Right ventricle myocardium superior (tissue), 1 donor: ENCODE results near the gene PLAC8L1. TPM values are rescaled to one million over a fixed set of nuclear protein-coding genes. Genes with fewer than 3 reads are reported as not detected.

Experiments used
- ATAC-seq: fragments of 200-7000 bp; cut with Tn5 transposase; one replicate; pipeline ENCODE4 v1.9.1; 2020; ENCODE audit warnings: mild to moderate bottlenecking; ENCODE audit not compliant: poor library complexity
- DNase-seq: peaks from one replicate; pipeline ENCODE4 v3.0.0-alpha.2; 2020
- intact Hi-C: fragments of 100-400 bp; cut with DNase I; formaldehyde crosslinking; loops from one replicate; pipeline ENCODE4 v1.11.2; 2022
- total RNA-seq: library from RNA; stranded (reverse); fragmentation: NEBNext Ultra II Directional; extraction: Animal tissue kit (Norgen Biotek cat#: 25700); gene quantifications from one replicate; pipeline ENCODE4 v1.2.1, GENCODE V29; 2021
- donor health status: DM: no; HTN: yes; CAD: no; lungs with severe emphysema.

Gene PLAC8L1
- total RNA-seq, 1 donor from 2014 or later, result not detected

GRCh38 chr5:146084376-146084775, 21.0 kb downstream of the PLAC8L1 start:
- ATAC-seq (no peak), DNase-seq (no peak)
- intact Hi-C loops, result no loop called here

GRCh38 chr5:146082798-146083197, 22.6 kb downstream of the PLAC8L1 start:
- intact Hi-C loops, result no loop called here
- DNase-seq, result no peak
- no peak for ATAC-seq

DNA sequence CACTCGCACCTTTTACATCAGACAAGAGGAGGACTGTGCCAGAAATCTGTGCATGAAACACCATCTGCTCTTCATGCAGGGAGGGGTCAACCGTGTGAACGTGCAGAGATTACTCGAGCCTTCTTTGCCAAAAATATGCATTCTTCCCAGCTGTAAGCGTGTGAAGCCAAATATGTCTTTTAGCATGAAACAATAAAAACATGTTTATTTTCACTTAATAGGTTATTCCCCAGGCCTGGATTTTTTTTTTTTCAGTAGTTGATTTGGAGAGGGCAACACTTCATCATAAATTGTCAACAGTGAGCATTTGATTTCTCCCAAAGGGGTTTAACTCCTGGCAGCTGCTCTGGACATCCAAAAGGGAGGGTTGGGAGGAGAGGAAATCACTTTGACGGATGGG, 23.8 kb downstream of the PLAC8L1 start:
- intact Hi-C loops, result no loop called here
- ATAC-seq (no peak), DNase-seq (no peak)

DNA sequence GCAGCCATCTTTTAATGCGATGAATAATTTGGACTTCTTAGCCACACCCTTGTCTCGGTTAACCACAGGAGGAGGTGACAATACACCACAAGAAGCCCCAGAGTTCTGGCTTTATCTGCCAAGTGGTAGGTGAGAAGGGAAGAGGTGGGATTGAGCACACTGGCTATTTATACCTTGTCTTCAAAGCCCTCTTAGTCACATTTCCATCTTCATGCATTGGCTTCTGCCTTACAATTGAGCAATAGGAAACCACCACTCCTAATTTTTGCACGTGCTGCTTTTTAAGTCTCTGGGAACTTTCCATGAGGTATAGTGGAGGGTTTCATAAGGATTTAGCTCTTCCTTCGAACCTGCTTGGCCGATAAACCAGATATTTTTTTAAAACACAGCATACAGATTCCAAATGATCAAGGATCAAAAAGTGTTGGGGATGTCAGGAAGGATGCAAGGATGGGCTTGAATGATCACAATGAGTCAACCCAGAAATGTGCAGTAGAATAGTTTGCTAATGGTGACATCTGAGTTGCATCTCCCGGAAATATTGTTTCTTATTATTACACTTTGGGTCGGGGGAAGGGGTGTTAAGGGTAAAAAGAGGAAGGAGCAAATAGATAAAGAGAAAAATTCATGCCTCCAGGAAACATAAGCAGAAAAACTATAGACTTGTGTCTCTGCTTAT, 25.5 kb downstream of the PLAC8L1 start:
- DNase-seq (no peak), ATAC-seq (no peak)
- intact Hi-C loops, result no loop called here

DNA sequence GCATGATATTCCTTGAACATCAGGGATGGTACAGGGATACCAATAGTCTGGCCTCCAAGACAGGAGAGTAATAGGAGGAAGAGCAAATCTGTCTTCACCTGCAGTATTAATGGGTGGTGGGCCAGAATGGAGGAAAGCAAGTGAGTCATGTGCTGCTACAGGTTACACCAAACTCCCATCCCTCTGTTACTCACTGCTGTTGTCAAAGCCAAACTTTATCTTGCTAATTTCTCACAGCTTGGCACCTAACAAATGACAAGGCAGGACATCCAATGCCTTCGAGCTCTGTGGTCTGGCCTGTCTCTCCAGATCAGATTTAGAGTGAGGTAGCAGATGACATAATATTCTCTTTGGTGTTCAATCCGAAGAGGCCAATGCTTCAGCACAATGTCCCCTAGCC, 26.8 kb downstream of the PLAC8L1 start:
- DNase-seq, result no peak
- intact Hi-C loops, result no loop called here
- no peak for ATAC-seq

DNA sequence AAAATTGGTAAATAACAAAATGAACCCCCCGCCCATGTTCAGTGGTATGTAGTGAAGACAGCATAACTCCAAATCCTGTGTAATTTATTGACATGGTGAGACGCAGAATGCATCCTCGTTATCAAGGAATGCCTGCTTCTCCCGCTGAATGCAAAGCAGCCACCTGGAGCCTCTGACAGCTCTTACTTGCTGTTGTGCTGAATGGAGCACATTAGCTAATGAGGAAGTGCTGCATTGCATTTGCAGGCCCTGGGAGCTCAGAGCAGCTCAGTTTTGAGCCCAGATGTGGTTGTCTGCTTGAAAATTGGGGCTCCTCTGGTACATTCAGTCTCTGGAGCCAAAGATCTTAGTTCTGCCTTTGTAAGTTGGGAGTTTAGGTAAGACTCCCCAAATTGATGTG, 28.9 kb downstream of the PLAC8L1 start:
- DNase-seq (no peak), ATAC-seq (no peak)
- intact Hi-C loops, result no loop called here

- ATAC-seq, result no peak
- intact Hi-C loops, result no loop called here
- DNase-seq, result no peak
Measured at GRCh38 chr5:146076028-146076427, 29.3 kb downstream of the PLAC8L1 start.

GRCh38 chr5:146073239-146073900, 32.0 kb downstream of the PLAC8L1 start:
- ATAC-seq, result peak; percentile 54

GRCh38 chr5:146072595-146072994, 32.8 kb downstream of the PLAC8L1 start:
- peak; percentile 57 for ATAC-seq
- intact Hi-C loops, result no loop called here

More at GRCh38 chr5:146073239-146073900, 32.0 kb downstream of the PLAC8L1 start:
- intact Hi-C loops, result no loop called here
- no peak for DNase-seq

GRCh38 chr5:146071171-146071570, 34.2 kb downstream of the PLAC8L1 start:
- ATAC-seq, result peak; percentile 67
- intact Hi-C loops, result no loop called here
- DNase-seq, result no peak

More at GRCh38 chr5:146072595-146072994, 32.8 kb downstream of the PLAC8L1 start:
- DNase-seq, result no peak

- no peak for DNase-seq
- intact Hi-C loops, result no loop called here
- ATAC-seq, result no peak
Measured at GRCh38 chr5:146070746-146071145, 34.6 kb downstream of the PLAC8L1 start.

DNA sequence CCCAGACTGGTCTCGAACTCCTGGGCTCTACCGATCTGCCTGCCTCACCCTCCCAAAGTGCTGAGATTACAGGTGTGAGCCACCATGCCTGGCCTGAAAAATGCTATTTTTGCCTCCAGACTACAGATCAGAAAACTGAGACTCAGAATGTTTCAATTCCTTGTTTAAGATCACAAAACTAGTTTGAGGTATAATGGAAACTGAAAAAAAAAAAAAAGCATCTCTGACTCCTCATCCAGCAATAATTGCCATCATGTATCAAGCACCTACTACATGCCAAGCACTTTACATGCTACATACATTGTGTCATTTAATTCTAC, 35.6 kb downstream of the PLAC8L1 start:
- intact Hi-C loops, result no loop called here
- DNase-seq (no peak), ATAC-seq (no peak)

- no peak for DNase-seq
Measured at GRCh38 chr5:146068977-146069779, 36.2 kb downstream of the PLAC8L1 start.

GRCh38 chr5:146068206-146068605, 37.2 kb downstream of the PLAC8L1 start:
- intact Hi-C loops, result no loop called here
- DNase-seq (peak; percentile 54), ATAC-seq (peak; percentile 50)

More at GRCh38 chr5:146068977-146069779, 36.2 kb downstream of the PLAC8L1 start:
- ATAC-seq, result no peak
- intact Hi-C loops, result no loop called here

DNA sequence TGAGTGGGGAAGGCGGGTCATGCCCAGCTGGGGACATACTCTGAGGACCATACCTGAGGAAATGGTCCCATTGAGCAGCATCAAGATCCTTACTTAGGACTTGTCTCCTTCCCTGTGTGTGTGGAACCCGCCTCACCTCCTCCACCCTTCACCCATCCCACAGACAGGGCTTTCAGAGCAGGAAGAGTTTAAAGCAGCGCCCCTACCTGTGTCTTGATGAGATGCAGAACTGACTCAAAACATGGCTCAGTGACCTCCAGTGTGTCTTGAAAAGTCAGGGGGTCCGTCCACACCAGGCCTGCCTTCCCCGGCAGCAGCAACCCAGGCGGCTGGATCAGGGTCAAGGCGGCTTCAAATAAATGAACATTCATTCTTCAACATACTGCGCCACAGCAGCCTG, 38.4 kb downstream of the PLAC8L1 start:
- no peak for ATAC-seq
- intact Hi-C loops, result no loop called here
- no peak for DNase-seq

GRCh38 chr5:146060221-146060585, 45.2 kb downstream of the PLAC8L1 start:
- ATAC-seq (peak; percentile 3), DNase-seq (no peak)
- intact Hi-C loops, result loop anchor here (5.0 kb wide), 1 partner anchor 57 kb away; no protein-coding TSS in a partner anchor

DNA sequence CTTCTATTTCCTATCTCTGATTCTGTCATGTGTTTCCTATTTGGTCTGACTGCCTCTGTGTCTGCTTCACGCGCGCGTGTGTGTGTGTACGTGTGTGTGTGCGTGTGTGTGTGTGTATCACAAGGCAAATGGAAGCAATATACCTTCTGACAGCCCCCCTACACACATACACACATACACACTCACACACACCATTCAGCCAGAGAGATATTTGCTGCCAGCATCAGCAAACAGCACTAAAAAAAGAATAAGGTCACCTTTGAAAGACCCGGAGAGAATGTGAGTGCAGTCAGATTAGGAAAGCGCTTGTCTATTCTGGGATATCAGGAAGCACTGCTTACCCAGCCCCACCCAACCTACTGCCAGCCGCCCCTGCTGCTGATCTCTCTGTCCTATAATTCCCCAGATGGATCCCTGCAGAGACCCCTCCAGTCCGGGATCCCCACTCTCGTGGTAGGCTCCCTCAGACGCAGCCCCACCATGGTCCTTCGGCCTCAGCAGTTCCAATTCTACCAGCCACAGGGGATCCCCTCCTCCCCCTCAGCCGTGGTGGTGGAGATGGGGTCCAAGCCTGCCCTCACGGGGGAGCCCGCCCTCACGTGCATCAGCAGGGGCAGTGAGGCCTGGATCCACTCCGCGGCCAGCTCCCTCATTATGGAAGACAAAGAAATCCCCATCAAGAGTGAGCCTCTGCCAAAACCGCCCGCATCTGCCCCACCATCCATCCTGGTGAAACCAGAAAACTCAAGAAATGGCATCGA, 45.7 kb downstream of the PLAC8L1 start:
- peak; percentile 86 for ATAC-seq
- peak; percentile 66 for DNase-seq
- intact Hi-C loops, result loop anchor here (5.0 kb wide), 1 partner anchor 58 kb away; no protein-coding TSS in a partner anchor

GRCh38 chr5:146055432-146055831, 49.9 kb downstream of the PLAC8L1 start:
- no peak for DNase-seq
- no peak for ATAC-seq
- intact Hi-C loops, result no loop called here

DNA sequence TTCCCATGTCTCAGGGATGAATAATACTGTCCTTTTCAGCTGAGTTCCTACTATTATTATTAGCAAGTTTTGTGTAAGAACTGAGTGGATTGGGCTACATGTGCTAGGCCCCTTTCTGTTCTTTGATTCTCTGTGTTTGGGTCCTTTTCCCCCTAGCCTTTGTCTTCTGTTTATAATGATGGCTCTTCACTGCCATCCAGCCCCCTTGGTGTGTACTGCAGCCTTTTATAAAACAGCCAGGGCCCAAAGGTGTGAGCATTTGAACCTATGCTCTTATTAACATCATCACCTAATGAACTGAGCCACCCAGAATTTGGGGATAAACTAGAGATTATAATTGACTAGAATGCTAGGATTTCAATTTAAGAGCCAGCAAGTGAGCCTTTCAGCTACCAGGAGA, 52.6 kb downstream of the PLAC8L1 start:
- intact Hi-C loops, result no loop called here
- ATAC-seq (no peak), DNase-seq (no peak)
